WTC11 (cell line): ENCODE data around the gene PPA2.

Source experiments
- AFF4 ChIP-seq: sonication (generic); formaldehyde crosslinking; IDR thresholded peaks from 2 replicates; pipeline ENCODE4 v1.8.1; 2023; ENCODE audit warnings: mild to moderate bottlenecking, missing genetic modification reagents, borderline replicate concordance
- ATF1 ChIP-seq: sonication (generic); formaldehyde crosslinking; IDR thresholded peaks from 2 replicates; pipeline ENCODE4 v1.8.1; 2023; ENCODE audit warnings: mild to moderate bottlenecking, moderate library complexity, missing genetic modification reagents
- ATF3 ChIP-seq: sonication (generic); formaldehyde crosslinking; conservative IDR thresholded peaks from 2 replicates; pipeline ENCODE4 v1.8.1; 2022; ENCODE audit warnings: mild to moderate bottlenecking, missing genetic modification reagents
- CTCF ChIP-seq: fragments of 200-600 bp; IDR thresholded peaks from 2 replicates; pipeline ENCODE4 v1.8.0; 2022; ENCODE audit warnings: antibody characterized with exemption
- E2F4 ChIP-seq: sonication (generic); formaldehyde crosslinking; IDR thresholded peaks from 2 replicates; pipeline ENCODE4 v1.8.1; 2022; ENCODE audit warnings: low read depth, mild to moderate bottlenecking, moderate library complexity, missing genetic modification reagents, borderline replicate concordance
- ESRRA ChIP-seq: sonication (generic); formaldehyde crosslinking; IDR thresholded peaks from 2 replicates; pipeline ENCODE4 v1.8.1; 2022; ENCODE audit warnings: mild to moderate bottlenecking, missing genetic modification reagents, borderline replicate concordance
- KAT7 ChIP-seq: sonication (generic); formaldehyde crosslinking; IDR thresholded peaks from 2 replicates; pipeline ENCODE4 v1.8.1; 2023; ENCODE audit warnings: missing genetic modification reagents, mild to moderate bottlenecking, borderline replicate concordance
- MAX ChIP-seq: sonication (generic); formaldehyde crosslinking; IDR thresholded peaks from 2 replicates; pipeline ENCODE4 v1.8.0; 2022; ENCODE audit warnings: mild to moderate bottlenecking, missing genetic modification reagents
- MLX ChIP-seq: sonication (generic); formaldehyde crosslinking; IDR thresholded peaks from 2 replicates; pipeline ENCODE4 v1.8.1; 2023; ENCODE audit warnings: mild to moderate bottlenecking, missing genetic modification reagents, moderate library complexity
- USF2 ChIP-seq: sonication (generic); formaldehyde crosslinking; IDR thresholded peaks from 2 replicates; pipeline ENCODE4 v1.8.1; 2023; ENCODE audit warnings: mild to moderate bottlenecking, missing genetic modification reagents, moderate library complexity
- ZSCAN18 ChIP-seq: fragments of 250-450 bp; sonication (Bioruptor Pico); IDR thresholded peaks from 2 replicates; pipeline ENCODE4 v2.1.2; 2022; ENCODE audit warnings: mild to moderate bottlenecking, moderate library complexity

GRCh38 chr4:105430811-105431210, 43.1 kb downstream of the PPA2 start:
- TF ChIP-seq MLX (CRISPR knock-in tag), result no peak
- no peak for TF ChIP-seq CTCF
- TF ChIP-seq ESRRA (CRISPR knock-in tag), result no peak
- TF ChIP-seq ZSCAN18 (CRISPR knock-in tag), result no peak
- no peak for TF ChIP-seq MAX (CRISPR knock-in tag)
- TF ChIP-seq E2F4, result no peak
- no peak for TF ChIP-seq AFF4 (CRISPR knock-in tag)
- TF ChIP-seq ATF3 (CRISPR knock-in tag), result no peak
- TF ChIP-seq USF2 (CRISPR knock-in tag), result no peak
- TF ChIP-seq KAT7 (CRISPR knock-in tag), result no peak
- TF ChIP-seq ATF1 (CRISPR knock-in tag), result no peak
